Femur (tissue), 1 donor: Measurements from ENCODE around the gene ANKRD65.

Experiments used
- DNase-seq: peaks from one replicate; pipeline ENCODE4 v3.0.0-alpha.2; 2017

Gene ANKRD65

GRCh38 chr1:1441002-1441888 is 20.2 kb upstream of the ANKRD65 start:
- peak; percentile 52 for DNase-seq

GRCh38 chr1:1440262-1441001 is 19.4 kb upstream of the ANKRD65 start:
- no peak for DNase-seq

DNA sequence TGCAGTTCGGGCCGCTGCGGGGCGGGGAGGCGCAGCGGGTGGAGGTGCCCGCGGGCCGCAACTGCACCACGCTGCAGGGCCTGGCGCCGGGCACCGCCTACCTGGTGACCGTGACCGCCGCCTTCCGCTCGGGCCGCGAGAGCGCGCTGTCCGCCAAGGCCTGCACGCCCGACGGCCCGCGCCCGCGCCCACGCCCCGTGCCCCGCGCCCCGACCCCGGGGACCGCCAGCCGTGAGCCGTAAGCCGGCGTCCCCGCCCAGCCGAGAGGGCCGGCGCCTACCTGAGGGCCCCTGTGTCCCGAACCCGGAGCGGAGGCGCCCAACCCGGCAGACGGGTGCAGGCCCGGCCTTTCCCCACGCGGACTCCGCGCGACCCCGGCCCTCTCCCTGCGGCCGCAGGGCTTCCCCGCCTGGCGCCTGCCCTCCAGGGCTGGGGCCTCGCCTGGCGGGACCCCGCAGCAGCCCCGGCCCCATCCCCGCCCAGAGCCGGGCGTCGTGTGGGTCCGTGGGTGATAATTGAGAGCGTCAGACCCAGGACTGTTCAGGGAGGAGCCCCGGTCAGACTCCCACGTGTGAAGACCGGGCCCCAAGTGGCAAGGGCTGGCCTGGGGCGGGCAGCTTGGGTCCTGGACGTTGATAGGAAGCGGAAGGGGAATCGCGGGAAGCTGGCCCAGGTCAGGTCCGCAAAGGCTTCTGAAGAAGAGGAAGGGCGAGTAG is 18.6 kb upstream of the ANKRD65 start:
- no peak for DNase-seq

GRCh38 chr1:1438531-1439381 is 17.7 kb upstream of the ANKRD65 start:
- peak; percentile 38 for DNase-seq

DNA sequence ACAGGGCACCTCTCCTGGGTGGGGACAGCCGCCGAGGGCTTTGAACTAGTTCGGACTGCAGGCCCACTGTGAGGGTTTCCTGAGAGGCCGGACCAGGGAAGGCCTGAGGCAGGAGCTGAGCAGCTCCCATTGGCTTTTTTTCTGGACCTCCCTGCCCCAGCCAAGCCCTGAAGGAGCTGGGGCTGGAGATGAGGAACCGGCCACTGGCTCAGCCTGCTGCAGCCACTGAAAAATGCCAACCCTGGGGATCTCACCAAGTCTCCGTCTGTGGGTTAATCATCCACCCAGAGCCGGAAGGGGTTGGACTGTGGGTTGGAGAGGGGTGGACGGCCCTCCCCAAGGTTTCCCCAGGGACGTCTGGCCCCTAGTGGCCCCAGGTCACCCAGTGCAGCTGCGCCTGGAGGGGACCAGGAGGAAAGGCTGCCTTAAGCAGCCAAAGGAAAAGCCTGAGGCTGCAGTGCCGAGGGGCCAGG is 16.9 kb upstream of the ANKRD65 start:
- no peak for DNase-seq

GRCh38 chr1:1437033-1437903 is 16.2 kb upstream of the ANKRD65 start:
- DNase-seq = peak; percentile 30

- DNase-seq = no peak
These were observed 15.6 kb upstream of the ANKRD65 start for GRCh38 chr1:1436630-1437032.

- peak; percentile 29 for DNase-seq
These were observed 15.0 kb upstream of the ANKRD65 start for GRCh38 chr1:1435911-1436629.

DNA sequence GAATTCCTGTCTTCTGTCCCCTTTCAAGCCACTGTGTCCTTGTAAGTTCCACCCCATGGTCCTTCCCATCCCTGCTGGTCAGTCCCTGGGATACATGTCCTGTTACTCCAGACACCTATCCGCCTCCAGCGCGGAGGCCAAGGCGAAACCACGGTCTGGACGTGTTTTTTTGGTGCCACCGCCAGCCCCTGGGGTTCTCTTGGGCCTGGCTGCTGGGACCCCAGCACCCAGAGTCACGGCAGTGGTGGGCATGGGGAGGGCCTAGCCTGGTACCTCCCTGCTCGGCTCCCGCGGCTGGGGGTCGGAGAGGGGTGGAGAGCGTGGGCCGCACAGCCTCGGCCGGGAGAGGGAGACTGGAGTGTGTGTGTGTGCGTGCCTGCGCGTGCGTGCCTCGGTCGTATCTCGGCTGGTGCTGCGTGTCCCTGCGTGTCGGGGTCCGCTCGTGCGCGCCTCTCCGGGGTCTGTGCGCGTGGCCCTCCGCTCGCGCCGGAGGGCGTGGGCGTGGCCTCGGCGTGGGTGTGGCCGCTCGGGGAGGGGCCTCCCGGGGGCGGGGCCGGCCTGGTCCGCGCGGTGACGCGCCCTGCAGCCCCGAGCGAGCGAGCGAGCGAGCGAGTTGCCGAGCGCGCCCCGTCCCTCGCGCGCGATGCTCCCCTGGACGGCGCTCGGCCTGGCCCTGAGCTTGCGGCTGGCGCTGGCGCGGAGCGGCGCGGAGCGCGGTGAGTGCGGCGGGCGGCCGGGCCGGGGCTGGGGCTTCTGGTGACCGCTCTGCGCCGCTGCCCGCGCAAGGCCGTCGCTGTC is 14.2 kb upstream of the ANKRD65 start, which contains the start of gene VWA1:
Gene VWA1, plus strand, starts transcription at position 585 of the 798 bp plus-strand sequence. Its CDS starts 59 bp downstream, at position 644.
- peak; percentile 84 for DNase-seq

DNA sequence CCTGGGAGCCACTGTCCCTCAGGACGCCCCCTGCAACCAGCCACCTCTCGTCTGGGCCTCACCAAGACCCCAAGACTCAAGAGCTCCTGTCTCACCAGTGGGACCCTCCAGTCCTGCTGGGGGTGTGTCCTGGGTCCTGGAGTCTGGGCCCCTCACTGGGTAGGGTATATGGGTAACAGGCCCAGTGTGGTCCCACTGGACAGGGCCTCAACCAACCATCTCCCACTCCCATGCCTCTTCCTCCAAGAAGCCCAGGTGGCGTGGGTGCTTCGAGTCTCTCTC is 13.7 kb upstream of the ANKRD65 start:
- no peak for DNase-seq

DNA sequence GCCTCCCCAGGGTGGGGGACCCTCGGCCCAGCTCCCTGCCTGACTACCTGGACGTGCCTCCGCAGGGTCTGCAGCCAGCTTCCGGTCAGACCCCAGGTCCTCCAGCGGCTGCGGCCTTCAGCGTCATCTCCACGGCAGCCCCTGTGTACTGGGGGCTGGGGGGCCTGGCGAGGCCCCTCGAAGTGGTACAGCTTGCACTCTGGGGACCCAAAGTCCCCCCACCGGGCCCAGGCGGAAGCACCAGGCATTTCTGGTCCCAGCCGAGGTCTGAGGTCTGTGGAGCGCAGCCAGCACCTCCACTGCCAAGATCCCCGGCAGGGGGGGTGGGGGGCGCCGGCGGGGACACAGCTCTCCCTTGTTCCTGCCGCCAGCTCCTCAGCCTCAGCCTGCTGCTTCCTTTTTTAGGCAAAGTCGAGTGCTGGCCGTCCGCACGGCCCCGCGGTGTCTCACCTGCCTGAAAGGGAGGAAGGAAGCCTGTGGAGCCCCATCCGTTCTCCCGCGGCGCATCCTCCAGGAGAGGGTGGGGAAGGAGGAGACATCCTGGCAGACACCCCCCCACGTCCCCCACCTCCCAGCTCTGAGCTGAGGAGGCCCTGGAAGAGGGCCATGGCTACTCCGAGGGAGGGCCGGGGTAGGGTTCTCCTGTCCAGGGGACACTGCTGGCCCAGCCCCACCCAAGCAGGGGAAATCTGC is 13.2 kb upstream of the ANKRD65 start:
- DNase-seq = peak; percentile 87

DNA sequence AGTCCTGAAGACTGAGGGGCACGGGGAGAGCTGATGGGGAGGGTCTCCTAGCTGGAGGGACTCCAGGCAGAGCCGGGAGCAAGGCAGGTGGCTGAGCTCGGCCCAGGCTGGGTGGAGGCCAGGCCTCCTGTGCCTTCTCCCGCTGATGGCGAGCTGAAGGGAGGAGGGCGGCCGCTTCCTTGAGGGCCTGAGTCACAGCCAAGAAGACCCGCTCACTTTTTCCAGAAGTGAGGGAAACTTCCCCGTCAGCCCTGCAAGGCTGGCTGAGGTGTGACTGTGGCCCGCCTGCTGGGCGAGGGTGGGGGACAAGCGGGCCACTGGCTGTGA is 12.7 kb upstream of the ANKRD65 start:
- DNase-seq = peak; percentile 88

DNA sequence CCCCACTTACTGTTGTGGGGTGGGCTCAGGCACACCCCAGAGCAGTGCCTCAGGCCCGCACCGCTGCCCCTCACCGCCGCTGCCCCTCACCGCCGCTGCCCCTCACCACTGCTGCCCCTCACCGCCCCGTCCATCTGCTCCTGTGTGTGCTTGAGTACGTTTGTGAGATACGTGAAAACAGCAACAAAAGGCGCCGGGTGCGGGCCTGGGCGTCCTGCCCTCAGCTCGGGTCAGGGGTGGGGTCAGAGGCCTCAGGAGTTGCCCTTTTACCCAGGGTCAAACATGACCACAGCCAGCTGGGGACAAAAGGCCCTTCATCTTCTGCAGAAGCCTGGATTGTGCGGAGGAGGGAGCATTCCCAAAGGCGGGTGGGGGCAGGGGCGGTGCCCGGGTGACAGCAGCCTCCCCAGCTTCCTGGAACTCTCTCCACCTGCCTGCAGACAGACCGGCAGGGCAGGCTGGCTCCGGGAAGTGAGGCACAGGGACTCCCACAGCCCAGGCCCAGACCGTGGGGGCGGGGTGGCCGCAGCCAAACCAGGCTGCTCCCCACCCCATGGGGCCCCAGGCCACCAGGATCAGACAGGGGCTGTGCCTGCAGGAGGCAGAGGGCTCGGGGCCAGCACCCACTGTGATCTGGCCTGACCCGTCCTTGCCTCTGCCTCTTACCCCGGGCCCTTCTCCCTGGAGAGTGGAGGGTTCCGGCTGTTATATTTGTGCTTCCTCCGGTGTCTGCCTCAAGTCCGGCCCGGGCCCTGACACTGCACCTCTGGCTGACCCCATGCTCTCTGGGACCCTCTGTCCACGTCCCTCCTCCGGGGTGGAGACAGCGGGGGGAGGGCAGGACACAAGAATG is 12.1 kb upstream of the ANKRD65 start:
- DNase-seq = peak; percentile 80

DNA sequence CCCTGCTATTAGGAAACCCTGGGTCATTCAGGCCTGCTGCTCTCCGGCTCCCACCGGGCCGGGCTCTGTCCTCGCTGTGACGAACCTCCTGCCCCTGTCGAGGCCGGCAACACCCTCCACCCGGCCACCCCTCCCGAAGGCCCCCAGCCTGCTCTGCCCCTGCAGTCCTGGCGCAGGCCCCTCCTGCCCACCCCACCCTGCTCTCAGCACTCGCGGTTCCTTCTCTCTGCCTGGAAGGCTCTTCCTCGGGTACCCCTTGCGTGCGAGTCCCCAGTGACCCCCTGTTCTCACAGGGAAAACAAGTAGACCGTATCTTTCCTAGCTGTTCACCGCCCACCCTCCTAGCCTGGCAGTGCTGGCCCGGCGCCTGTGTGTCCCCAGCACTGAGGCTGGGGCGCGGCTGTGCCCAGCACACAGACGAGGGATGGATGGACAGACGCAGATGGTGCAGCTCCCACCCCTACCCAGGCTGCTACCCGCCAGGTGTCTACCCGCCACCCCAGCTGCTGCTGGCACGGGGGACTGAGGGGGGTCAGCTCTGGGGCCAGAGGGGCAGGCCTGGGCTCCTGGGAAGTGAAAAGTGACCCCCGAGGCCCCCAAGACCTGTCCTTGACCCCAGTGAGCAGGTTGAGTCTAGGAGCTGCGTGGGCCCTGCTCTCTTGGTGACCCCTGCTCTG is 11.3 kb upstream of the ANKRD65 start:
- peak; percentile 79 for DNase-seq

DNA sequence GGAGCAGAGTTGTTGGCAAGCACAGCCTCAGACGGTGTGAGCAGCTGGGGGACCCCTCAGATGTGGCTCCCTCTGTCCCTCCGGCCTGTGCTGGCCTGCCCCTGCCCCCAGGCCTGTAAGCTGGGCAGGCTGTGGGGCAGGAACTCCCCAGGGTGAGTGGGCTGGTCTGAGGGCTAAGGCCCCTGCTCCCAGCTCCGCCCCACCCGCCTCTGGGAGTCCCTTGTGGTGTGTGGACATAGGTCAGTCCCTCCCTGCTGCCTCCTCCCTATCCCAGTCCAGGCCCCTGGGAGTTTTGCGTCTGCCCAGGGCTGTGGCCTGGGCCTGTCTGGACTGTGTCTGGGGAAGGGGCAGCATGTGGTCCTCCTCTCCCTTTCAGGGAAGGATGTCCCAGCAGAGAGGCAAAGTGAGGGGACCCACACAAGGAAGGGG is 10.8 kb upstream of the ANKRD65 start:
- peak; percentile 74 for DNase-seq

DNA sequence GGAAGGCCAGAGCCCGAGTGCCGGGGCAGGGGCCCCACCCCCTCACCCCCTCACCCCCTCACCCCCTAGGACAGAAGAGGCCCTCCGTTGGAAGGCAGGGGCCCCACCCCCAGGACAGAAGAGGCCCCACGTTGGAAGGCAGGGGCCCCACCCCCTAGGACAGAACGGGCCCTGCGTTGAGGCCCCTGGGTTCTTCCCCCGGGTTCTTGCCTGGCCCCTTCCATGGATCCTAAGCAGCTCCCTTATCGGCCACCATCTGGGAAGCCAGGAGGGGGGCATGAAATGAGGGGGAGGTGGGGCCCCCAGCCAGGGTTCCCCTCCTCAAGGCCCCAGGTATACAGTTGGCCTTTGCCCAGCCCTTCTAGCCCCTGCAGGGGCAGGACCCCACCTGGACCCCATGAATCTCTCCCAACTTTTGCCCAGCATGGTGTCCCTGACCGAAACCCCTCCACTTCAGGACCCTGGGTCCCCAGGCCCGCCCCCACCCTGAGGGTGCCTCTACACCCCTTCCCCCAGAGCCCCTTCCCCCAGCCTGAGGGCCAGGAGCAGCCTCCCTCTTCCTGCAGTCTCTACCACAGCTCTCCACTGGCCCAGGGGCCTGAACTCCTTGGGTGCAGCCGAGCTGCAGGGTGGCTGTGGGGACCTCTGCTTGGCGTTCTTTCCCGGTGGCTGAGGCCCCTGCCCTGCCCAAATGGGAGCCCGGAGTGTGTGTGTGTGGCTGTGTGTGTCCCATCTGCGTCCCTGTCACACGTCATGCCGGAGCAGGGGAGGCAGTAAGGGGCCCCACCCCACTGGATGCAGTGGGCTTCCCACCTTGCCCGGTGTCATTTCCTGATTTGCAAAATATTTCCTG is 10.1 kb upstream of the ANKRD65 start:
- DNase-seq = no peak
